Suprapubic skin (tissue), 4 donors: ENCODE measurements around the gene WDR90.

Experiments
- EP300 ChIP-seq: sonication (generic); formaldehyde crosslinking; IDR thresholded peaks from one replicate; pipeline ENCODE4 v1.6.1; 2017; ENCODE audit warnings: antibody characterized with exemption
- POLR2A ChIP-seq, 2 donors: fragments of 450-650 bp; IDR thresholded peaks; one replicate each; pipeline ENCODE4 v1.6.1; 2017; ENCODE audit warnings: antibody characterized with exemption in 2 of 2, mild to moderate bottlenecking in 2 of 2, moderate library complexity in 2 of 2
- POLR2AphosphoS5 ChIP-seq, 3 donors: sonication (generic); formaldehyde crosslinking; IDR thresholded peaks; one replicate each; pipeline ENCODE4 v1.6.1; 2017; ENCODE audit warnings: antibody characterized with exemption in 3 of 3
- TF ChIP-seq, protein P1 (sequence below), 2 donors: fragments of 200-600 bp in 1 of 2; fragments of 450-650 bp in 1 of 2; sonication (generic) in 1 of 2; IDR thresholded peaks; one replicate each; pipeline ENCODE4 v1.5.1; 2016 to 2019; ENCODE audit warnings: antibody characterized with exemption in 2 of 2, mild to moderate bottlenecking in 1 of 2, moderate library complexity in 1 of 2

DNA sequence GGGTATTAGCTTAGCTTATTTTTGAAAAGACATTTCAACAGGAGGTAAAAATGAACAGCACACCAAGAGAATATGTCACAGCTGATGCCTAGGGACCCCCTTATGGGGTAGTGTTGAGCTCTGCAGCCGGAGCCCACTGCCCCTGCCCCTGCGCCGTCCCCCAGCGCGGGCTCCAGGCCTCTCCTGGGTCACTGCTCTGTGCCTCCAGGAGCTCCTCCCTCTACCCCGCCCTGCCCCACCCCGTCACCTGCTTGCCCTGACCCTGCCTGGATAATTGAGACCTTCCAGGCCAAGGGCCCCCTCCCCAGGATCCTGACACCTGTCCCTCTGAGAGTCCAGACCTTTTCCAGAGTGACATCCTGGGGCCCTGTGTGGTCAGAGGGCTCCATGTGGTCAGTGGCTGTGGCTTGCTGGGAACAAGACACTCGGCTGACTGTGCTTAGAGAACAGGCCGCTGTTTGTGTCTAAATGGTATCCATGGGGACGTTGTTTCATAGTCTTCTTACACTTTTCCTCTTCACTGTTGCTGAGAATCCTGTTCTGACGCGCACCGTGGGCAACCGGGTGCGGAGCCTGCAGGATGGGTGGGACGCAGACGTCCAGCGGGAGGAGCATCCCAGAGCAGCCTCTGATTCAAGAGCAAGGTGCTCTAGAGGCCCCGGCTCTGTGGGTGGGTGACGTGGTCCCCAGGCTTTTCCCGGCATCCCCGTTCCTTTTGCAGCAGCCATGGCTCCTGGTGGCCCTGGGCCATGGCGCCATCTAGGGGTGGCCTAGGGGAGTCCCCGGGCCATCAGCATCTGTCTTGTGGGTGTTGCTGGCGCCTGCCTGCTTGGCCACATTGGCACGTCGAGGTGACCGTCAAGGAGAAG is 38.4 kb upstream of the WDR90 start:
- TF ChIP-seq, protein P1, sequence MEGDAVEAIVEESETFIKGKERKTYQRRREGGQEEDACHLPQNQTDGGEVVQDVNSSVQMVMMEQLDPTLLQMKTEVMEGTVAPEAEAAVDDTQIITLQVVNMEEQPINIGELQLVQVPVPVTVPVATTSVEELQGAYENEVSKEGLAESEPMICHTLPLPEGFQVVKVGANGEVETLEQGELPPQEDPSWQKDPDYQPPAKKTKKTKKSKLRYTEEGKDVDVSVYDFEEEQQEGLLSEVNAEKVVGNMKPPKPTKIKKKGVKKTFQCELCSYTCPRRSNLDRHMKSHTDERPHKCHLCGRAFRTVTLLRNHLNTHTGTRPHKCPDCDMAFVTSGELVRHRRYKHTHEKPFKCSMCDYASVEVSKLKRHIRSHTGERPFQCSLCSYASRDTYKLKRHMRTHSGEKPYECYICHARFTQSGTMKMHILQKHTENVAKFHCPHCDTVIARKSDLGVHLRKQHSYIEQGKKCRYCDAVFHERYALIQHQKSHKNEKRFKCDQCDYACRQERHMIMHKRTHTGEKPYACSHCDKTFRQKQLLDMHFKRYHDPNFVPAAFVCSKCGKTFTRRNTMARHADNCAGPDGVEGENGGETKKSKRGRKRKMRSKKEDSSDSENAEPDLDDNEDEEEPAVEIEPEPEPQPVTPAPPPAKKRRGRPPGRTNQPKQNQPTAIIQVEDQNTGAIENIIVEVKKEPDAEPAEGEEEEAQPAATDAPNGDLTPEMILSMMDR (IDR thresholded peaks at IDR 0.05), result peak; percentile 57 to 84
- TF ChIP-seq POLR2AphosphoS5 (IDR thresholded peaks at IDR 0.05) (no peak), POLR2A (IDR thresholded peaks at IDR 0.05) (no peak), EP300 (no peak)
